GM18907 (cell line): ENCODE results near the gene ADORA3.
"Not testable (repeated sequence)": the region's sequence is repeated elsewhere in the genome, so short reads cannot be mapped to it uniquely, and the experiment has no call there.

Experiments
- ATAC-seq: cut with Tn5 transposase; IDR thresholded peaks from one replicate; pipeline ENCODE4 v1.9.1; 2021; ENCODE audit warnings: mild to moderate bottlenecking, moderate library complexity; ENCODE audit not compliant: unreplicated experiment

Gene ADORA3

GRCh38 chr1:111503585-111504060, at the start of gene ADORA3, which contains the start of gene TMIGD3:
Gene ADORA3, minus strand, starts transcription at chr1:111503633. Its CDS starts 279 bp downstream, at chr1:111503354.
Gene TMIGD3, minus strand, starts transcription at chr1:111503633. Its CDS starts 279 bp downstream, at chr1:111503354.
- no peak for ATAC-seq

GRCh38 chr1:111553196-111553595, 49.8 kb upstream of the ADORA3 start:
- ATAC-seq: no peak

- no peak for ATAC-seq
Observed at GRCh38 chr1:111552587-111552986, 49.2 kb upstream of the ADORA3 start.

GRCh38 chr1:111551623-111552411, 48.4 kb upstream of the ADORA3 start:
- ATAC-seq: no peak

GRCh38 chr1:111547786-111548185, 44.4 kb upstream of the ADORA3 start:
- ATAC-seq: not testable (repeated sequence)

GRCh38 chr1:111542187-111542586, 38.8 kb upstream of the ADORA3 start:
- no peak for ATAC-seq

- no peak for ATAC-seq
Observed at GRCh38 chr1:111541721-111542120, 38.3 kb upstream of the ADORA3 start.

GRCh38 chr1:111540928-111541327, 37.5 kb upstream of the ADORA3 start:
- no peak for ATAC-seq

- ATAC-seq: no peak
Observed at GRCh38 chr1:111538343-111539025, 35.1 kb upstream of the ADORA3 start.

GRCh38 chr1:111535256-111536191, 32.1 kb upstream of the ADORA3 start:
- no peak for ATAC-seq

GRCh38 chr1:111520053-111520452, 16.6 kb upstream of the ADORA3 start:
- no peak for ATAC-seq

- no peak for ATAC-seq
Observed at GRCh38 chr1:111517469-111518225, 14.2 kb upstream of the ADORA3 start.

- ATAC-seq: no peak
Observed at GRCh38 chr1:111516005-111516535, 12.6 kb upstream of the ADORA3 start.

- ATAC-seq: no peak
Observed at GRCh38 chr1:111515291-111516004, 12.0 kb upstream of the ADORA3 start.

GRCh38 chr1:111513410-111514020, 10.1 kb upstream of the ADORA3 start:
- ATAC-seq: no peak

- ATAC-seq: no peak
Observed at GRCh38 chr1:111512931-111513330, 9.5 kb upstream of the ADORA3 start.

- no peak for ATAC-seq
Observed at GRCh38 chr1:111512132-111512889, 8.9 kb upstream of the ADORA3 start.

- ATAC-seq: no peak
Observed at GRCh38 chr1:111511370-111511769, 7.9 kb upstream of the ADORA3 start.
